Neural progenitor cell (in vitro differentiated cells): ENCODE results near the gene HSD17B14.

Experiments
- EZH2 ChIP-seq: fragments of 200-600 bp; sonication (generic); IDR thresholded peaks from 2 replicates; pipeline ENCODE4 v1.6.1; 2017; ENCODE audit warnings: antibody characterized with exemption, mild to moderate bottlenecking, moderate library complexity
- EZH2phosphoT487 ChIP-seq: fragments of 200-600 bp; sonication (generic); IDR thresholded peaks from 2 replicates; pipeline ENCODE4 v1.6.1; 2017; ENCODE audit warnings: antibody characterized with exemption
- TF ChIP-seq, protein P1 (sequence below): fragments of 200-600 bp; sonication (generic); IDR thresholded peaks from 2 replicates; pipeline ENCODE4 v1.5.1; 2017; ENCODE audit warnings: antibody characterized with exemption, mild to moderate bottlenecking

DNA sequence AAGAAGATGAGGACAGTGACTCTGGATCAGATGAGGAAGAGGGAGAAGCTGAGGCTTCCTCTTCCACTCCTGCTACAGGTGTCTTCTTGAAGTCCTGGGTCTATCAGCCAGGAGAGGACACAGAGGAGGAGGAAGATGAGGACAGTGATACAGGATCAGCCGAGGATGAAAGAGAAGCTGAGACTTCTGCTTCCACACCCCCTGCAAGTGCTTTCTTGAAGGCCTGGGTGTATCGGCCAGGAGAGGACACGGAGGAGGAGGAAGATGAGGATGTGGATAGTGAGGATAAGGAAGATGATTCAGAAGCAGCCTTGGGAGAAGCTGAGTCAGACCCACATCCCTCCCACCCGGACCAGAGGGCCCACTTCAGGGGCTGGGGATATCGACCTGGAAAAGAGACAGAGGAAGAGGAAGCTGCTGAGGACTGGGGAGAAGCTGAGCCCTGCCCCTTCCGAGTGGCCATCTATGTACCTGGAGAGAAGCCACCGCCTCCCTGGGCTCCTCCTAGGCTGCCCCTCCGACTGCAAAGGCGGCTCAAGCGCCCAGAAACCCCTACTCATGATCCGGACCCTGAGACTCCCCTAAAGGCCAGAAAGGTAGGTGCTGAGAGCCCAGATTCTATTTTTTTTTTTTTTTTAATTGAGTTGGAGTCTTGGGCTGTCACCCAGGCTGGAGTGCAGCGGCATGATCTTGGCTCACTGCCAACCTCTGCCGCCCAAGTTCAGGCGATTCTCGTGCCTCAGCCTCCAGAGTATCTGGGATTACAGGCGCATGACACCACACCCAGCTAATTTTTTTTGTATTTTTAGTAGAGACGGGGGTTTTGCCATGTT lies 38.2 kb upstream of the HSD17B14 start:
- TF ChIP-seq, protein P1, sequence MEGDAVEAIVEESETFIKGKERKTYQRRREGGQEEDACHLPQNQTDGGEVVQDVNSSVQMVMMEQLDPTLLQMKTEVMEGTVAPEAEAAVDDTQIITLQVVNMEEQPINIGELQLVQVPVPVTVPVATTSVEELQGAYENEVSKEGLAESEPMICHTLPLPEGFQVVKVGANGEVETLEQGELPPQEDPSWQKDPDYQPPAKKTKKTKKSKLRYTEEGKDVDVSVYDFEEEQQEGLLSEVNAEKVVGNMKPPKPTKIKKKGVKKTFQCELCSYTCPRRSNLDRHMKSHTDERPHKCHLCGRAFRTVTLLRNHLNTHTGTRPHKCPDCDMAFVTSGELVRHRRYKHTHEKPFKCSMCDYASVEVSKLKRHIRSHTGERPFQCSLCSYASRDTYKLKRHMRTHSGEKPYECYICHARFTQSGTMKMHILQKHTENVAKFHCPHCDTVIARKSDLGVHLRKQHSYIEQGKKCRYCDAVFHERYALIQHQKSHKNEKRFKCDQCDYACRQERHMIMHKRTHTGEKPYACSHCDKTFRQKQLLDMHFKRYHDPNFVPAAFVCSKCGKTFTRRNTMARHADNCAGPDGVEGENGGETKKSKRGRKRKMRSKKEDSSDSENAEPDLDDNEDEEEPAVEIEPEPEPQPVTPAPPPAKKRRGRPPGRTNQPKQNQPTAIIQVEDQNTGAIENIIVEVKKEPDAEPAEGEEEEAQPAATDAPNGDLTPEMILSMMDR, result no peak
- TF ChIP-seq EZH2, result no peak
- no peak for TF ChIP-seq EZH2phosphoT487
